OCI-LY7 (cell line): ENCODE data around the gene KCNJ14.

Source experiments
- EZH2phosphoT487 ChIP-seq: fragments of 200-600 bp; sonication (generic); IDR thresholded peaks from 2 replicates; pipeline ENCODE4 v1.6.1; 2018; ENCODE audit warnings: low read depth, borderline replicate concordance, mild to moderate bottlenecking, mixed run types, antibody characterized with exemption, low read length, moderate library complexity, mixed read lengths
- TF ChIP-seq, protein P1 (sequence below): fragments of 200-600 bp; sonication (generic); conservative IDR thresholded peaks from 2 replicates; pipeline ENCODE4 v1.5.1; 2014; ENCODE audit warnings: mild to moderate bottlenecking, antibody characterized with exemption, low read length, moderate library complexity, mixed read lengths

- TF ChIP-seq, protein P1, sequence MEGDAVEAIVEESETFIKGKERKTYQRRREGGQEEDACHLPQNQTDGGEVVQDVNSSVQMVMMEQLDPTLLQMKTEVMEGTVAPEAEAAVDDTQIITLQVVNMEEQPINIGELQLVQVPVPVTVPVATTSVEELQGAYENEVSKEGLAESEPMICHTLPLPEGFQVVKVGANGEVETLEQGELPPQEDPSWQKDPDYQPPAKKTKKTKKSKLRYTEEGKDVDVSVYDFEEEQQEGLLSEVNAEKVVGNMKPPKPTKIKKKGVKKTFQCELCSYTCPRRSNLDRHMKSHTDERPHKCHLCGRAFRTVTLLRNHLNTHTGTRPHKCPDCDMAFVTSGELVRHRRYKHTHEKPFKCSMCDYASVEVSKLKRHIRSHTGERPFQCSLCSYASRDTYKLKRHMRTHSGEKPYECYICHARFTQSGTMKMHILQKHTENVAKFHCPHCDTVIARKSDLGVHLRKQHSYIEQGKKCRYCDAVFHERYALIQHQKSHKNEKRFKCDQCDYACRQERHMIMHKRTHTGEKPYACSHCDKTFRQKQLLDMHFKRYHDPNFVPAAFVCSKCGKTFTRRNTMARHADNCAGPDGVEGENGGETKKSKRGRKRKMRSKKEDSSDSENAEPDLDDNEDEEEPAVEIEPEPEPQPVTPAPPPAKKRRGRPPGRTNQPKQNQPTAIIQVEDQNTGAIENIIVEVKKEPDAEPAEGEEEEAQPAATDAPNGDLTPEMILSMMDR = no peak
- no peak for TF ChIP-seq EZH2phosphoT487
Measured at GRCh38 chr19:48424694-48425219, 30.6 kb upstream of the KCNJ14 start.
